PC-9 (cell line): ENCODE results near the gene SRMS. TPM values are rescaled to one million over a fixed set of nuclear protein-coding genes. Genes with fewer than 3 reads are reported as not detected.

Experiments
- BruUV-seq: library from RNA; stranded (reverse); fragments of 400-500 nt; replicated peaks from 2 replicates; lab custom pipeline; 2021; lab: Mats Ljungman, UMichigan
- CTCF ChIA-PET: fragments of 300-600 bp; sonication (Branson Sonifier 250); formaldehyde crosslinking; loops from one replicate; lab custom pipeline; 2022; ENCODE audit warnings: antibody characterized with exemption; lab: Charles Lee
- POLR2A ChIA-PET: fragments of 300-600 bp; sonication (Branson Sonifier 250); formaldehyde crosslinking; loops from one replicate; lab custom pipeline; 2022; ENCODE audit warnings: antibody characterized with exemption; ENCODE audit not compliant: unreplicated experiment; lab: Charles Lee
- DNase-seq, 2 experiments: peaks; one replicate each; pipeline versions ENCODE4 v3.0.0 to v3.0.0-alpha.2; 2015 to 2022; ENCODE audit warnings: mixed read lengths in 1 of 2
- H2AFZ ChIP-seq: fragments of 200-600 bp; sonication (generic); 2 replicates; pipeline ENCODE4 v1.8.1; 2017; ENCODE audit warnings: antibody characterized with exemption
- H3F3A ChIP-seq: fragments of 200-600 bp; sonication (generic); 2 replicates; pipeline ENCODE4 v1.8.1; 2017; ENCODE audit warnings: antibody characterized with exemption, mild to moderate bottlenecking, low read depth; ENCODE audit not compliant: insufficient read depth
- H3K27ac ChIP-seq: fragments of 200-600 bp; sonication (generic); 2 replicates; pipeline ENCODE4 v1.6.1; 2016; ENCODE audit warnings: mixed run types
- H3K27me3 ChIP-seq: fragments of 200-600 bp; sonication (generic); 2 replicates; pipeline ENCODE4 v1.6.1; 2016; ENCODE audit warnings: low read depth, mixed run types; ENCODE audit not compliant: insufficient read depth
- H3K36me3 ChIP-seq: fragments of 200-600 bp; sonication (generic); 2 replicates; pipeline ENCODE4 v1.6.1; 2016; ENCODE audit warnings: low read depth, mixed run types
- H3K4me1 ChIP-seq: fragments of 200-600 bp; sonication (generic); replicated peaks from 2 replicates; pipeline ENCODE4 v1.6.1; 2016; ENCODE audit warnings: mixed run types; ENCODE audit not compliant: insufficient read depth
- H3K4me2 ChIP-seq: fragments of 200-600 bp; sonication (generic); 2 replicates; pipeline ENCODE4 v1.6.1; 2017; ENCODE audit warnings: mixed run types
- H3K4me3 ChIP-seq: fragments of 200-600 bp; sonication (generic); 2 replicates; pipeline ENCODE4 v1.6.1; 2016; ENCODE audit warnings: mixed run types
- H3K79me2 ChIP-seq: fragments of 200-600 bp; sonication (generic); 2 replicates; pipeline ENCODE4 v1.6.1; 2017; ENCODE audit warnings: low read depth, mixed run types
- H3K9me2 ChIP-seq: fragments of 200-600 bp; sonication (generic); 2 replicates; pipeline ENCODE4 v1.8.1; 2017; ENCODE audit warnings: mild to moderate bottlenecking; ENCODE audit not compliant: insufficient read depth
- H3K9me3 ChIP-seq: fragments of 200-600 bp; sonication (generic); 2 replicates; pipeline ENCODE4 v1.8.1; 2016; ENCODE audit warnings: low read depth; ENCODE audit not compliant: insufficient read depth
- H4K20me1 ChIP-seq: fragments of 200-600 bp; sonication (generic); 2 replicates; pipeline ENCODE4 v1.8.1; 2017; ENCODE audit not compliant: insufficient read depth
- EZH2 ChIP-seq: fragments of 200-600 bp; sonication (generic); IDR thresholded peaks from 2 replicates; pipeline ENCODE4 v1.8.0; 2017; ENCODE audit warnings: antibody characterized with exemption, low read depth
- intact Hi-C: fragments of 100-400 bp; cut with micrococcal nuclease; formaldehyde crosslinking; loops from one replicate; pipeline ENCODE4 v1.10.0; 2022; ENCODE audit not compliant: unreplicated experiment
- total RNA-seq: library from RNA; stranded (reverse); gene quantifications from 2 replicates; pipeline ENCODE4 v1.2.3, GENCODE V29; 2021
- TF ChIP-seq, protein P1 (sequence below): fragments of 200-600 bp; sonication (generic); conservative IDR thresholded peaks from 2 replicates; pipeline ENCODE4 v1.6.1; 2017; ENCODE audit warnings: mixed run types, antibody characterized with exemption, mild to moderate bottlenecking, moderate library complexity

The SRMS gene
- total RNA-seq, 1 experiment from 2014 or later = 1.2 TPM

GRCh38 chr20:63577317-63577894, 29.9 kb upstream of the SRMS start:
- TF ChIP-seq, protein P1, sequence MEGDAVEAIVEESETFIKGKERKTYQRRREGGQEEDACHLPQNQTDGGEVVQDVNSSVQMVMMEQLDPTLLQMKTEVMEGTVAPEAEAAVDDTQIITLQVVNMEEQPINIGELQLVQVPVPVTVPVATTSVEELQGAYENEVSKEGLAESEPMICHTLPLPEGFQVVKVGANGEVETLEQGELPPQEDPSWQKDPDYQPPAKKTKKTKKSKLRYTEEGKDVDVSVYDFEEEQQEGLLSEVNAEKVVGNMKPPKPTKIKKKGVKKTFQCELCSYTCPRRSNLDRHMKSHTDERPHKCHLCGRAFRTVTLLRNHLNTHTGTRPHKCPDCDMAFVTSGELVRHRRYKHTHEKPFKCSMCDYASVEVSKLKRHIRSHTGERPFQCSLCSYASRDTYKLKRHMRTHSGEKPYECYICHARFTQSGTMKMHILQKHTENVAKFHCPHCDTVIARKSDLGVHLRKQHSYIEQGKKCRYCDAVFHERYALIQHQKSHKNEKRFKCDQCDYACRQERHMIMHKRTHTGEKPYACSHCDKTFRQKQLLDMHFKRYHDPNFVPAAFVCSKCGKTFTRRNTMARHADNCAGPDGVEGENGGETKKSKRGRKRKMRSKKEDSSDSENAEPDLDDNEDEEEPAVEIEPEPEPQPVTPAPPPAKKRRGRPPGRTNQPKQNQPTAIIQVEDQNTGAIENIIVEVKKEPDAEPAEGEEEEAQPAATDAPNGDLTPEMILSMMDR = no peak
- TF ChIP-seq EZH2 = no peak
- BruUV-seq = no TSS peak
- peaks cover 25% of the 10 kb centered on the region for H3F3A ChIP-seq
- no peaks in the 10 kb centered on the region for H3K27me3 ChIP-seq
- H3K4me3 ChIP-seq = no peak overlapping the region
- H3K4me1 ChIP-seq = peaks cover 17% of the 10 kb centered on the region
- no peaks in the 10 kb centered on the region for H3K9me2 ChIP-seq
- H4K20me1 ChIP-seq = 0 out of 2 replicates have a peak, but pooled peaks cover 4% of the 10 kb centered on the region
- H3K36me3 ChIP-seq = no peaks in the 10 kb centered on the region
- POLR2A ChIA-PET = no interaction called here
- CTCF ChIA-PET = no interaction called here
- H3K27ac ChIP-seq = no peak overlapping the region
- H3K4me2 ChIP-seq = no peak overlapping the region
- no peaks in the 10 kb centered on the region for H3K9me3 ChIP-seq
- peaks cover 5% of the 10 kb centered on the region; the same call in 1 of the 2 replicates for H3K79me2 ChIP-seq
- H2AFZ ChIP-seq = no peak overlapping the region
- intact Hi-C loops = no loop called here
- no peak for DNase-seq

- peaks cover 5% of the 10 kb centered on the region; the same call in 1 of the 2 replicates for H3K79me2 ChIP-seq
- no peak for TF ChIP-seq EZH2
- TF ChIP-seq, protein P1 = no peak
- no peak for DNase-seq
- no peaks in the 10 kb centered on the region for H3K9me2 ChIP-seq
- H3K36me3 ChIP-seq = no peaks in the 10 kb centered on the region
- no peak overlapping the region for H3K4me3 ChIP-seq
- peaks cover 16% of the 10 kb centered on the region for H3K4me1 ChIP-seq
- H4K20me1 ChIP-seq = 0 out of 2 replicates have a peak, but pooled peaks cover 4% of the 10 kb centered on the region
- ChIA-PET POLR2A (no interaction called here), CTCF (no interaction called here)
- no peak overlapping the region for H3K4me2 ChIP-seq
- no peak overlapping the region for H2AFZ ChIP-seq
- BruUV-seq = no TSS peak
- H3K27ac ChIP-seq = no peak overlapping the region
- no peaks in the 10 kb centered on the region for H3K27me3 ChIP-seq
- intact Hi-C loops = no loop called here
- H3K9me3 ChIP-seq = no peaks in the 10 kb centered on the region
- H3F3A ChIP-seq = peaks cover 25% of the 10 kb centered on the region
These were observed 28.8 kb upstream of the SRMS start for GRCh38 chr20:63576311-63576710.

- CTCF ChIA-PET = interaction anchor here (0.6 kb wide), 1 partner anchor 20 kb away, joined by 3 read pairs; no protein-coding TSS in a partner anchor
- POLR2A ChIA-PET = no interaction called here
These were observed 27.5 kb upstream of the SRMS start for GRCh38 chr20:63574829-63575743.

More at GRCh38 chr20:63574829-63575743, 27.5 kb upstream of the SRMS start:
- Histone ChIP-seq H3K36me3 (no peaks in the 10 kb centered on the region), H4K20me1 (0 out of 2 replicates have a peak, but pooled peaks cover 4% of the 10 kb centered on the region), H3K27ac (no peak overlapping the region), H3K9me3 (no peaks in the 10 kb centered on the region), H3K79me2 (peaks cover 5% of the 10 kb centered on the region; the same call in 1 of the 2 replicates), H3K4me3 (no peak overlapping the region), H3K4me2 (peak overlapping the region; percentile 97), H3K27me3 (no peaks in the 10 kb centered on the region), H2AFZ (no peak overlapping the region), H3F3A (peaks cover 25% of the 10 kb centered on the region), H3K9me2 (no peaks in the 10 kb centered on the region), H3K4me1 (peaks cover 11% of the 10 kb centered on the region)
- TF ChIP-seq EZH2 = no peak
- TF ChIP-seq, protein P1 = no peak
- no peak for DNase-seq
- BruUV-seq = no TSS peak
- intact Hi-C loops = no loop called here
